ENCODE data around the gene MESD. TPM values are rescaled to one million over a fixed set of nuclear protein-coding genes. Genes with fewer than 3 reads are reported as not detected.

Gene MESD
- total RNA-seq, 2 donors from 2014 or later, result 36.8 to 39.0 TPM

DNA sequence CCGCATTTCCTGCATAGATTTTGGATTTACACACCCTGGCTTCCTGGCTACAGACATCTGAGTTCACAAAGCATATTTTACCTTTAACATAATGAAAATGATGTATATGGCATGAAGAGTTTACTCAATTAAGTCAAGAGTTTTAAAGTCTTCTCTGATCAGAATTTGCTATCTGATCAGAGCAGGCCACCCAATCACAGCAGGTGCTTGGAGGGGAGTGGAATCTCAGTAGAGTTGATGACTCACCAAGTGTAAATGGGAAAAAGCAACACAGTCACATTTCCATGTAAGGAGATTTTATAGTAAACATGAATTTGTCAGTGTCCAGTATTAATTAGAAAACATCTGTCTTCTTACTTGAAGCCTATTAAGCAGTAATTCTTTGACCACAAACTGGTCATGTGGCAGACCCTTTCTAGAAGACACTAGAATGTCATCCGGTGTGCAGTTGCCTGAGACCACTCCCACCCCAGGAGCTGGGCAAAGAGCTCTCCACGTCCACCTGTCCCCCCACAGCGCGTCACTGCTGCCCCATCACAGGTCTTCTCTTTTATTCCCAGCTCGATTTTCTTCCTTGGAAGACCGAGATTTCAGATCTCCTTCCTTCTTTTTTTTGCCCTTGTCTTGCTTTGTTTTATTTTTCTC is 10.8 kb downstream of the MESD start:
- ATAC-seq (ENCODE audit: insufficient number of reproducible peaks, low FRiP score, low read depth) (no peak), DNase-seq (ENCODE audit: low spot score) (no peak)
- Histone ChIP-seq H3K9me3 (no peaks in the 10 kb centered on the region), H3K27ac (peak overlapping the region in 1 of 2 donors; percentile 9), H3K4me3 (no peak overlapping the region), H3K36me3 (no peaks in the 10 kb centered on the region), H3K27me3 (replicated peaks; ENCODE audit: insufficient read depth) (no peaks in the 10 kb centered on the region), H3K4me1 (ENCODE audit: control insufficient read depth in 1 of 2, low read depth in 2 of 2) (peaks cover 8 to 29% of the 10 kb centered on the region in 2 donors)
- no peak for TF ChIP-seq CTCF (IDR thresholded peaks at IDR 0.05)

DNA sequence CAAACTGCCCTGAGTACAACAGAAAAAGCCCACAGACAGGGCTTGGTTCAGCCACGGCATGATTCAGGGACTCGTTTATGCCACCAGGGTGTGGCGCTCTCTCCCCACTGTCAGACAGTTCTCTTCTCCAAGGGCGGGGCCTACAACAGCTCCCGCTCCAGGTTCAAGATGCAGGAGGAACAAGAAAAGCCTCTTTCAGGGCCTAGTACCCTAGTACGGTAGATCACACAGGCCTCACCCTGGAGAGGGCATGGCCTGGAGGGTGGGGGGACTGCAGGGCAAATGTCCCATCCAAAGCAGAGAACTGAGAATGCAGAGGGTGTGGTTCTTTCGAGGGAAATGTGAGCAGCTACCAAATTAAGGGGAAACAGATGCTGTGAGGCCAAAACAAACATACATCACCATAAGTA is 12.0 kb downstream of the MESD start:
- peaks cover 8 to 29% of the 10 kb centered on the region in 2 donors for H3K4me1 ChIP-seq (ENCODE audit: control insufficient read depth in 1 of 2, low read depth in 2 of 2)
- H3K27ac ChIP-seq, result peak overlapping the region in 1 of 2 donors; percentile 36
- ATAC-seq (ENCODE audit: insufficient number of reproducible peaks, low FRiP score, low read depth) (no peak), DNase-seq (ENCODE audit: low spot score) (no peak)
- no peaks in the 10 kb centered on the region for H3K27me3 ChIP-seq (replicated peaks; ENCODE audit: insufficient read depth)
- H3K4me3 ChIP-seq, result no peak overlapping the region
- no peak for TF ChIP-seq CTCF (IDR thresholded peaks at IDR 0.05)
- H3K9me3 ChIP-seq, result no peaks in the 10 kb centered on the region
- H3K36me3 ChIP-seq, result no peaks in the 10 kb centered on the region

DNA sequence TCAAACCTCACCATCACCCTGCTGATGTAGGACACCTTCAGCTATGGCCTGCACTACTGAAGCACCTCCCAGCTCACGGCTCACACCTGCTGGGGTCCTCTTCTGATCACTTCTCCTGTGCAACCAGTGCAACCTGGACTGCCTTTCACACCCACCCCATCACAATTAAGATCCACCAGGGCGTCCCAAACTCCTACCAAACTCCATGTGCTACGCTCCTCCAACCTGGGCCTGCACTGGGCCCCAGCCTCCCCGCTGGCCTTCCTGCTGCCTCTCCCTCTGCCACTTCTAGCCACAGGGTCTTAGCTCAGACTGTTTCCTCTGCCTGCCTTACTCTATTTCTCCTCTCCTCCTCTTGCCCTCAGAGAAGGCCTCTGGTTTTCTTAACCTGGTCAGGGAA is 12.8 kb downstream of the MESD start:
- Histone ChIP-seq H3K4me3 (no peak overlapping the region), H3K27me3 (replicated peaks; ENCODE audit: insufficient read depth) (no peaks in the 10 kb centered on the region), H3K9me3 (no peaks in the 10 kb centered on the region), H3K4me1 (ENCODE audit: control insufficient read depth in 1 of 2, low read depth in 2 of 2) (peaks cover 8 to 29% of the 10 kb centered on the region in 2 donors), H3K27ac (peak overlapping the region; percentile 33 to 36), H3K36me3 (no peaks in the 10 kb centered on the region)
- DNase-seq (ENCODE audit: low spot score) (no peak), ATAC-seq (ENCODE audit: insufficient number of reproducible peaks, low FRiP score, low read depth) (no peak)
- TF ChIP-seq CTCF (IDR thresholded peaks at IDR 0.05), result no peak

- DNase-seq (ENCODE audit: low spot score), result no peak
- TF ChIP-seq CTCF (IDR thresholded peaks at IDR 0.05), result no peak
- no peak overlapping the region for H3K4me3 ChIP-seq
- no peaks in the 10 kb centered on the region for H3K27me3 ChIP-seq (replicated peaks; ENCODE audit: insufficient read depth)
- ATAC-seq (ENCODE audit: insufficient number of reproducible peaks, low FRiP score, low read depth), result no peak
- H3K27ac ChIP-seq, result no peak overlapping the region
- no peaks in the 10 kb centered on the region for H3K9me3 ChIP-seq
- peaks cover 8 to 29% of the 10 kb centered on the region in 2 donors for H3K4me1 ChIP-seq (ENCODE audit: control insufficient read depth in 1 of 2, low read depth in 2 of 2)
- no peaks in the 10 kb centered on the region for H3K36me3 ChIP-seq
Observed at GRCh38 chr15:80974914-80975313, 14.7 kb downstream of the MESD start.

DNA sequence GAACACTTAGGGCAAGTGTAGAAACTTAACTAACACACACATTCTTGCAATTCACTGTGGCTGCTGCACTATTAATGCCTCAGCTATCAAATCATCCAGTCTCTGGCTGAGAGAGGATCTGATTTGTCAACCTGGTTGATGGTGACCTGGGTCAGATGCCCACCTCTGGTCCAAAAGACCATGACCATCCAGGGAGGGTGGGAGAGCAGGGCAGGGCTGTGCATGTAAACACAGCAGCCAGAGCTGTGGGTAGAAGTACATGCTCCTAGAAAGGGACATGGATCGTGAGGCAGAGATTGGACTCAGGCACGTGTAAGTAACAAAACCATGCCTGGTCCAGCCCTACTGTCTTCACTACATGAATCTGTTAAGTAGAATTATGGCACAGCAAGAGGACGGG is 17.3 kb downstream of the MESD start:
- Histone ChIP-seq H3K27me3 (replicated peaks; ENCODE audit: insufficient read depth) (no peaks in the 10 kb centered on the region), H3K27ac (no peak overlapping the region), H3K36me3 (no peaks in the 10 kb centered on the region), H3K9me3 (no peaks in the 10 kb centered on the region), H3K4me3 (no peak overlapping the region), H3K4me1 (ENCODE audit: control insufficient read depth in 1 of 2, low read depth in 2 of 2) (peaks cover 8 to 20% of the 10 kb centered on the region in 2 donors)
- no peak for TF ChIP-seq CTCF (IDR thresholded peaks at IDR 0.05)
- DNase-seq (ENCODE audit: low spot score) (no peak), ATAC-seq (ENCODE audit: insufficient number of reproducible peaks, low FRiP score, low read depth) (no peak)
